Small intestine (tissue), 7 donors: Measurements from ENCODE around the gene SLC22A17. TPM values are rescaled to one million over a fixed set of nuclear protein-coding genes. Genes with fewer than 3 reads are reported as not detected.
"Not testable (repeated sequence)": the region's sequence is repeated elsewhere in the genome, so short reads cannot be mapped to it uniquely, and the experiment has no call there.

Source experiments
- DNase-seq, 2 donors: peaks; one replicate each; pipeline versions ENCODE4 v3.0.0 to v3.0.0-alpha.2; 2013
- FAIRE-seq: peaks from 2 replicates; lab custom pipeline; 2012; peaks lifted over from hg19 to GRCh38; lab: Jason Lieb, UNC
- H3K27ac ChIP-seq, 3 donors: one replicate each; pipeline ENCODE4 v1.5.1; 2013; ENCODE audit warnings: low read length in 2 of 3, mild to moderate bottlenecking in 2 of 3, control low read depth in 1 of 3, inconsistent platforms in 1 of 3, low read depth in 1 of 3, moderate library complexity in 1 of 3
- H3K27me3 ChIP-seq, 3 donors: one replicate each; pipeline ENCODE4 v1.6.1; 2013; ENCODE audit warnings: low read length in 3 of 3, inconsistent platforms in 1 of 3; ENCODE audit not compliant: control insufficient read depth in 3 of 3, insufficient read depth in 3 of 3
- H3K36me3 ChIP-seq, 3 donors: one replicate each; pipeline ENCODE4 v1.6.1; 2013; ENCODE audit warnings: low read length in 3 of 3, inconsistent platforms in 1 of 3, low read depth in 1 of 3, mild to moderate bottlenecking in 1 of 3, moderate library complexity in 1 of 3; ENCODE audit not compliant: control insufficient read depth in 3 of 3, insufficient read depth in 2 of 3
- H3K4me1 ChIP-seq, 3 donors: one replicate each; pipeline ENCODE4 v1.6.1; 2013; ENCODE audit warnings: low read length in 2 of 3, inconsistent platforms in 1 of 3, low read depth in 1 of 3, mild to moderate bottlenecking in 1 of 3, moderate library complexity in 1 of 3; ENCODE audit not compliant: control insufficient read depth in 3 of 3, insufficient read depth in 2 of 3
- H3K4me3 ChIP-seq, 3 donors: one replicate each; pipeline ENCODE4 v1.5.1; 2013; ENCODE audit warnings: low read length in 3 of 3, control low read depth in 1 of 3, inconsistent platforms in 1 of 3, low read depth in 1 of 3, mild to moderate bottlenecking in 1 of 3, moderate library complexity in 1 of 3
- H3K9me3 ChIP-seq, 2 donors: one replicate each; pipeline ENCODE4 v1.6.1; 2013; ENCODE audit warnings: low read depth in 1 of 2, low read length in 1 of 2; ENCODE audit not compliant: control insufficient read depth in 2 of 2, insufficient read depth in 1 of 2
- WGBS, 3 donors: extraction: QIAGEN DNeasy Blood & Tissue Kit; methylation state at CpG; one replicate each; pipeline ENCODE4 v1.1.7; 2013; 5-methylcytosine and 5-hydroxymethylcytosine counted together
- polyA plus RNA-seq, 4 donors: library from polyadenylated mRNA; stranded (reverse) in 3 of 4; unstranded in 1 of 4; fragments of 200-250 nt in 3 of 4; fragments of 120-200 nt in 1 of 4; gene quantifications; one replicate each; pipeline versions ENCODE4 v1.2.1 to v1.2.3, GENCODE V29; 2013
- donor health status: healthy with polysubstance abuse.
- donor health status: control.
- donor health status: control.
- donor health status: Bipolar disorder and iron deficiency.
- donor health status: healthy.

Gene SLC22A17
- polyA plus RNA-seq, 4 donors: 0.67 to 36.3 (median 7.4) TPM

DNA sequence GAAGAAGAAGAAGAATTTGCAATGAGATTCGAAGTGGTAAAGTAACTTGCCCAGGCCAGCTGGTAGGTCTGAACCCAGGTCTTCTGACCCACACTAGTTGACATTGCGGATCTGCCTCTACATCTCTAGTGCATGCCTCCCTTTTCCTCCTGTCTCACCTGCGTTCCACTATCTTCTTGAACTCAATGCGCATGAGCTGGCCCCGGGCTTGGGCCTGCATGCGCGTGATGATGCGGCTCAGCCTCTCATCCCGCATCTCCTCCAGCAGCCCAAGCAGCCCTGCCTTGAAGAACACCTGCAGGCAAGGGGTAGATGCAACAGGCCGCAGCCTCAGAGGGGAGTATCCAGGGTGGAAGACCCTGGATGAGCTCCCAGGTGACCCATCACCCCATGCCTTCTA, 43.4 kb upstream of the SLC22A17 start:
- Histone ChIP-seq H3K27ac (no peak overlapping the region), H3K4me1 (no peaks in the 10 kb centered on the region), H3K9me3 (no peaks in the 10 kb centered on the region), H3K4me3 (no peak overlapping the region), H3K27me3 (peaks cover 0 to 8% (median 0%) of the 10 kb centered on the region in 3 donors), H3K36me3 (no peaks in the 10 kb centered on the region)
- FAIRE-seq (no peak), DNase-seq (no peak)
- WGBS, 3 donors: 88 to 95% (median 91%) methylated on average over 10 of the region's 10 CpGs

DNA sequence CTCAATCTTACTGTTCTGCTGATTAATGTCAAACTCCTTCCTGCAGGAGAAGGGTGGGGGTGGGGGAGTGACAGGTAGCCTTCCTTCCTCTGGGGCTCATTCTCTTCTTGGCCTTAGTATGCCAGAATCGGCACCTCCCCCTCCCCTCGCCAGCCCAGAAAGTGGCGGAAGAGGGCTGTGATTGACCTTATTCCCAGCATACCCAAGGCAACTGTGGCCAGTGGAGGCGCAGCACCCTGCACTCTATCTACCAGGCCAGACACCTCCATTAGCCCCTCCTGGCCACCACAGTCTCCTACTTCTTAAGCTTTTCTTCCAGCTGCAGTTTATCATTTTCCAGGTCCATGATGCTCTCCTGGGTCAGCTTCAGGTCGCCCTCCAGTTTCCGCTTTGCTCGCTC, 39.9 kb upstream of the SLC22A17 start:
- no peak for DNase-seq
- Histone ChIP-seq H3K4me3 (no peak overlapping the region), H3K9me3 (no peaks in the 10 kb centered on the region), H3K27ac (no peak overlapping the region), H3K36me3 (no peaks in the 10 kb centered on the region), H3K27me3 (peaks cover 0 to 10% (median 0%) of the 10 kb centered on the region in 3 donors), H3K4me1 (no peaks in the 10 kb centered on the region)
- no peak for FAIRE-seq
- WGBS, 3 donors: 73 to 77% (median 74%) methylated on average over 7 of the region's 7 CpGs

GRCh38 chr14:23389871-23390270, 37.2 kb upstream of the SLC22A17 start:
- not testable (repeated sequence) for H3K4me1 ChIP-seq, H3K4me3 ChIP-seq, H3K27ac ChIP-seq, H3K36me3 ChIP-seq, FAIRE-seq, H3K9me3 ChIP-seq, H3K27me3 ChIP-seq, DNase-seq
- WGBS, 3 donors: 67 to 97% (median 97%) methylated on average over 3 to 5 of the region's 19 CpGs

- Histone ChIP-seq H3K27ac (no peak overlapping the region), H3K36me3 (no peaks in the 10 kb centered on the region), H3K4me1 (no peaks in the 10 kb centered on the region), H3K27me3 (peaks cover 0 to 7% (median 0%) of the 10 kb centered on the region in 3 donors), H3K4me3 (no peak overlapping the region), H3K9me3 (no peaks in the 10 kb centered on the region)
- WGBS, 3 donors: 73 to 84% (median 76%) methylated on average over 12 of the region's 12 CpGs
- DNase-seq (no peak), FAIRE-seq (no peak)
Measured at GRCh38 chr14:23389396-23389795, 36.7 kb upstream of the SLC22A17 start.

DNA sequence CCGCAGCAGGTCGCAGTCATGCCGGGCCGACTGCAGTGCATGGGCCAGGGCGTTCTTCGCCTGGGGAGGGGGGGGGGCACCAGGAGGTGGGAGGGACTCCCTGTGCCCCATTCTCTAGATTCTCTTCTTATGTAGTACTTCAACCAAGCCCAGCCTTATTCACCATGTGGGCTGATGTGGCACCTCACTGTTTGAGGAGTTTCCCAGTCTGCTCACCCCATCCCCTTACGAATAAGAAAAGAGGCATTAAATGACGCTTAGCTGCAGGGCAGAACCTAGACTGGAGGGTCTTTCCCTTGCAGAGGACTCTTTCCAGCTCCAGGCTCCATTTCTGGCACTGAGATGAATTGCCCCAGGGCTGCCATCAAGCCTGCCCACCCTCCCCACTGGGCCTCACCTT, 36.3 kb upstream of the SLC22A17 start:
- no peak overlapping the region for H3K4me3 ChIP-seq
- H3K27ac ChIP-seq: no peak overlapping the region
- WGBS, 3 donors: 88 to 94% (median 90%) methylated on average over 8 of the region's 8 CpGs
- FAIRE-seq (no peak), DNase-seq (no peak)
- H3K27me3 ChIP-seq: peaks cover 0 to 7% (median 0%) of the 10 kb centered on the region in 3 donors
- H3K9me3 ChIP-seq: no peaks in the 10 kb centered on the region
- no peaks in the 10 kb centered on the region for H3K4me1 ChIP-seq
- no peaks in the 10 kb centered on the region for H3K36me3 ChIP-seq

DNA sequence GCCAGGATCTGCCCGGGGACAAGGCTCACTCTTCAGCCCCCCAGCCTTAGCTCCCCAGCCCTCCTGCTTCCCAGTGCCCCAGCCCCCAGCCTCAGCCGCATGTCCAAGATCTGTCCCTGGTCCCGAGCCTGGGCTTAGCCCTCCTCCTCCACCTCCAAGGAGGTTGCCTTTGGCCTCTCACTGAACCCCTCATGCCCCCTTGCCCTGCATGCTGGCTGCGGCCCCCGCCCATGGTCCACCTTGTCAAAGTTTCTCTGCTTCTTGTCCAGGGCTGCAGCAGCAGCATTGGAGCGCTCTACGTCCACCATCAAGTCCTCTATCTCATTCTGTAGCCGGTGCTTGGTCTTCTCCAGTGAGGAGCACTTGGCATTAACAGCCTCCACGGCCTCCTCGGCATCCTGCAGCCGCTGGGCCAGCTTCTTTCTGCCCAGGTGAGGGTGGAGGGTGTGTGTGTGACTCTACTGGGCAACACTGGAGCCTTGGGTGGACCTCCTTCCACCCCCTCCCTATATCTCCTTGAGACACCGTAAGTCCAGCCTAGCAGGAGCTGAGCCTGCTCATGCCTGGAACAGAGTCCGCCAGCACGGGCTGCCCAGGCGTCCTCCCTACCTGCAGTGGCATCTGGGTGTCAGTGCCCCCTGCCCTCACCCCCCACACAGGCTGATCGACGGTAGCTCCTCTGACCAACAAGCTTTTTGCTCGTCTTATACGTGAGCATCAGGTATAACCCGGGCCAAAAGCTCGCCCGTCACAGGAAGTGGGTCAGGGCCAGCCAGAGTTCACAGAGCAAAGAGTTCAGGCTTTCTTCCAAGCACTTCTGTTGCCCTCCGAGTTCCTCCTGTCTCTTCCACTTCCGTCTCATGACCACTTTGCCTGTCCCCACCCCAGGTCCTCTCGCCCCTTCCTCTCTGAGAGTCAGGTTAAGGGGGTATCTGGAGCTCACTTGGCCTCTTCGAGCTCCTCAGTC, 35.5 kb upstream of the SLC22A17 start:
- WGBS, 3 donors: 79 to 80% (median 80%) methylated on average over 26 of the region's 26 CpGs
- Histone ChIP-seq H3K27me3 (peaks cover 0 to 5% (median 0%) of the 10 kb centered on the region in 3 donors), H3K9me3 (no peaks in the 10 kb centered on the region), H3K36me3 (no peaks in the 10 kb centered on the region), H3K4me1 (no peaks in the 10 kb centered on the region), H3K4me3 (no peak overlapping the region), H3K27ac (no peak overlapping the region)
- DNase-seq (no peak), FAIRE-seq (no peak)

- DNase-seq (no peak), FAIRE-seq (no peak)
- H3K9me3 ChIP-seq: no peaks in the 10 kb centered on the region
- WGBS, 3 donors: 86 to 100% (median 89%) methylated on average over 1 of the region's 1 CpG
- H3K36me3 ChIP-seq: no peaks in the 10 kb centered on the region
- peaks cover 0 to 4% (median 0%) of the 10 kb centered on the region in 3 donors for H3K27me3 ChIP-seq
- H3K4me3 ChIP-seq: no peak overlapping the region
- H3K27ac ChIP-seq: no peak overlapping the region
- no peaks in the 10 kb centered on the region for H3K4me1 ChIP-seq
Measured at GRCh38 chr14:23386999-23387398, 34.3 kb upstream of the SLC22A17 start.

DNA sequence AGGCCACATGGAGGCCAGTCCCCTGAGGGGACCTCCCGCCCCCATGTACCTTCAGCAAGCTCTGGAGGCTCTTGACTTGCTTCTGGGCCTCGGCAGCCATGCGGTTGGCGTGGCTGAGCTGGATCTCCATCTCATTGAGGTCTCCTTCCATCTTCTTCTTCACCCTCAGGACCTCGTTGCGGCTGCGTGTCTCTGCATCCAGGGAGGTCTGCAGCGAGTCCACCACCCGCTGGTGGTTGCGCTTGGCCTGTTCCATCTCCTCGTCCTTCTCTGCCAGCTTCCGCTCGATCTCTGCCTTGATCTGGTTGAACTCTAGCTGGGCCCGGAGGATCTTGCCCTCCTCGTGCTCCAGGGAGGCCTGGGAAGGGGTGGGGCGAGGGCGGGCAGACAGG, 33.6 kb upstream of the SLC22A17 start:
- not testable (repeated sequence) for DNase-seq, H3K4me3 ChIP-seq, H3K9me3 ChIP-seq, H3K27ac ChIP-seq, H3K4me1 ChIP-seq, H3K27me3 ChIP-seq, H3K36me3 ChIP-seq, FAIRE-seq
- 76 to 86% (median 81%) methylated on average over 16 to 17 of the region's 17 CpGs for WGBS, 3 donors
